Smooth muscle cell (in vitro differentiated cells): ENCODE data around the gene RFX3. TPM values are rescaled to one million over a fixed set of nuclear protein-coding genes. Genes with fewer than 3 reads are reported as not detected.

ENCODE experiments used
- DNase-seq: peaks from one replicate; lab custom pipeline; 2025; ENCODE audit not compliant: unreplicated experiment; lab: John Stamatoyannopoulos, UW
- H2AFZ ChIP-seq: fragments of 200-600 bp; sonication (generic); 2 replicates; pipeline ENCODE4 v1.6.0; 2016; ENCODE audit warnings: antibody characterized with exemption, low read depth, mild to moderate bottlenecking
- H3F3A ChIP-seq: fragments of 200-600 bp; sonication (generic); 2 replicates; pipeline ENCODE4 v1.6.0; 2017; ENCODE audit warnings: antibody characterized with exemption, low read depth
- H3K27ac ChIP-seq: fragments of 200-600 bp; sonication (generic); 2 replicates; pipeline ENCODE4 v1.5.1; 2016; ENCODE audit warnings: low read depth, mild to moderate bottlenecking
- H3K27me3 ChIP-seq: fragments of 200-600 bp; sonication (generic); 2 replicates; pipeline ENCODE4 v1.6.1; 2016; ENCODE audit warnings: low read depth, mild to moderate bottlenecking
- H3K36me3 ChIP-seq: fragments of 200-600 bp; sonication (generic); 2 replicates; pipeline ENCODE4 v1.5.1; 2016; ENCODE audit warnings: low read depth
- H3K4me1 ChIP-seq: fragments of 200-600 bp; sonication (generic); 2 replicates; pipeline ENCODE4 v1.5.1; 2016; ENCODE audit warnings: low read depth
- H3K4me2 ChIP-seq: fragments of 200-600 bp; sonication (generic); 2 replicates; pipeline ENCODE4 v1.6.0; 2016; ENCODE audit warnings: mild to moderate bottlenecking
- H3K4me3 ChIP-seq: fragments of 200-600 bp; sonication (generic); 2 replicates; pipeline ENCODE4 v1.5.1; 2016; ENCODE audit warnings: mild to moderate bottlenecking
- H3K79me2 ChIP-seq: fragments of 200-600 bp; sonication (generic); 2 replicates; pipeline ENCODE4 v1.6.0; 2016; ENCODE audit warnings: low read depth, mild to moderate bottlenecking
- H3K9ac ChIP-seq: fragments of 200-600 bp; sonication (generic); 2 replicates; pipeline ENCODE4 v1.6.0; 2016; ENCODE audit warnings: low read depth
- H3K9me3 ChIP-seq: fragments of 200-600 bp; sonication (generic); replicated peaks from 2 replicates; pipeline ENCODE4 v1.5.1; 2016; ENCODE audit warnings: low read depth
- H4K20me1 ChIP-seq: fragments of 200-600 bp; sonication (generic); 2 replicates; pipeline ENCODE4 v1.6.0; 2016; ENCODE audit warnings: low read depth
- CTCF ChIP-seq: fragments of 200-600 bp; sonication (generic); IDR thresholded peaks from 2 replicates; pipeline ENCODE4 v1.5.1; 2017; ENCODE audit warnings: borderline replicate concordance, mild to moderate bottlenecking, antibody characterized with exemption; ENCODE audit not compliant: insufficient read depth, poor library complexity, severe bottlenecking
- WGBS: methylation state at CpG from one replicate; pipeline ENCODE4 v1.1.7; 2016; ENCODE audit warnings: low lambda C conversion rate; 5-methylcytosine and 5-hydroxymethylcytosine counted together
- polyA plus RNA-seq: library from polyadenylated mRNA; unstranded; fragments of >200 nt; fragmentation: Nextera tagmentation; extraction: Ambion mirVana; gene quantifications from 2 replicates; pipeline ENCODE4 v1.2.1, GENCODE V29; 2016
- total RNA-seq: library from RNA; depleted of rRNA; stranded (reverse); fragments of >200 nt; gene quantifications from 2 replicates; pipeline ENCODE4 v1.2.3, GENCODE V29; 2014

The RFX3 gene
- total and polyA plus RNA-seq, 2 experiments from 2014 or later: 4.4 to 14.1 TPM

GRCh38 chr9:3238236-3238635 is 287.6 kb downstream of the RFX3 start:
- no peak overlapping the region for H3K27ac ChIP-seq
- H2AFZ ChIP-seq: no peak overlapping the region
- WGBS: 81% methylated on average over 4 of the region's 4 CpGs
- H4K20me1 ChIP-seq: no peaks in the 10 kb centered on the region
- no peaks in the 10 kb centered on the region for H3F3A ChIP-seq
- no peaks in the 10 kb centered on the region for H3K36me3 ChIP-seq
- no peaks in the 10 kb centered on the region for H3K79me2 ChIP-seq
- H3K4me2 ChIP-seq: no peak overlapping the region
- H3K9me3 ChIP-seq: no peaks in the 10 kb centered on the region
- no peak overlapping the region for H3K9ac ChIP-seq
- TF ChIP-seq CTCF: no peak
- no peaks in the 10 kb centered on the region for H3K27me3 ChIP-seq
- H3K4me1 ChIP-seq: peaks cover 13% of the 10 kb centered on the region
- H3K4me3 ChIP-seq: no peak overlapping the region
- DNase-seq: no peak

GRCh38 chr9:3237121-3237520 is 288.7 kb downstream of the RFX3 start:
- Histone ChIP-seq H3K79me2 (no peaks in the 10 kb centered on the region), H4K20me1 (no peaks in the 10 kb centered on the region), H2AFZ (no peak overlapping the region), H3F3A (no peaks in the 10 kb centered on the region), H3K36me3 (no peaks in the 10 kb centered on the region), H3K27ac (no peak overlapping the region), H3K9me3 (no peaks in the 10 kb centered on the region), H3K27me3 (no peaks in the 10 kb centered on the region), H3K4me1 (peaks cover 13% of the 10 kb centered on the region), H3K4me3 (no peak overlapping the region), H3K9ac (no peak overlapping the region), H3K4me2 (no peak overlapping the region)
- no peak for TF ChIP-seq CTCF
- DNase-seq: no peak

- no peaks in the 10 kb centered on the region for H3F3A ChIP-seq
- no peaks in the 10 kb centered on the region for H3K79me2 ChIP-seq
- H3K9ac ChIP-seq: no peak overlapping the region
- no peak overlapping the region for H3K27ac ChIP-seq
- no peaks in the 10 kb centered on the region for H3K36me3 ChIP-seq
- no peak overlapping the region for H2AFZ ChIP-seq
- H4K20me1 ChIP-seq: no peaks in the 10 kb centered on the region
- H3K27me3 ChIP-seq: no peaks in the 10 kb centered on the region
- no peaks in the 10 kb centered on the region for H3K4me1 ChIP-seq
- H3K9me3 ChIP-seq: no peaks in the 10 kb centered on the region
- no peak for DNase-seq
- no peak overlapping the region for H3K4me3 ChIP-seq
- no peak for TF ChIP-seq CTCF
- WGBS: 96% methylated on average over 1 of the region's 1 CpG
- no peak overlapping the region for H3K4me2 ChIP-seq
Observed at GRCh38 chr9:3235497-3235896, 290.3 kb downstream of the RFX3 start.

- no peaks in the 10 kb centered on the region for H3K9me3 ChIP-seq
- no peak overlapping the region for H3K27ac ChIP-seq
- no peak overlapping the region for H3K9ac ChIP-seq
- no peaks in the 10 kb centered on the region for H3K79me2 ChIP-seq
- H4K20me1 ChIP-seq: no peaks in the 10 kb centered on the region
- WGBS: 94% methylated on average over 7 of the region's 7 CpGs
- no peak overlapping the region for H3K4me2 ChIP-seq
- no peaks in the 10 kb centered on the region for H3K4me1 ChIP-seq
- TF ChIP-seq CTCF: no peak
- no peaks in the 10 kb centered on the region for H3K36me3 ChIP-seq
- no peak for DNase-seq
- no peak overlapping the region for H2AFZ ChIP-seq
- no peak overlapping the region for H3K4me3 ChIP-seq
- no peaks in the 10 kb centered on the region for H3K27me3 ChIP-seq
- H3F3A ChIP-seq: no peaks in the 10 kb centered on the region
Observed at GRCh38 chr9:3224931-3225330, 300.9 kb downstream of the RFX3 start.
